Ectodermal cell (in vitro differentiated cells): ENCODE data around the gene FKBP3.

Experiments
- H3K27ac ChIP-seq: 2 replicates; pipeline ENCODE4 v1.7.0; 2013; ENCODE audit warnings: mild to moderate bottlenecking, low read depth, low read length; ENCODE audit not compliant: insufficient read depth, poor library complexity, severe bottlenecking
- H3K27me3 ChIP-seq: 2 replicates; pipeline ENCODE4 v1.7.0; 2013; ENCODE audit warnings: mild to moderate bottlenecking, low read length; ENCODE audit not compliant: insufficient read depth, control insufficient read depth, poor library complexity, severe bottlenecking
- H3K36me3 ChIP-seq: one replicate; pipeline ENCODE4 v1.7.0; 2013; ENCODE audit warnings: low read length; ENCODE audit not compliant: control insufficient read depth, insufficient read depth
- H3K4me1 ChIP-seq: one replicate; pipeline ENCODE4 v1.7.0; 2013; ENCODE audit warnings: low read length; ENCODE audit not compliant: control insufficient read depth, insufficient read depth
- H3K4me3 ChIP-seq: 2 replicates; pipeline ENCODE4 v1.7.0; 2013; ENCODE audit warnings: low read depth, low read length, control low read depth; ENCODE audit not compliant: insufficient read depth
- H3K9me3 ChIP-seq: 2 replicates; pipeline ENCODE4 v1.7.0; 2013; ENCODE audit warnings: mild to moderate bottlenecking, low read length, moderate library complexity; ENCODE audit not compliant: control insufficient read depth
- WGBS, 2 experiments: methylation state at CpG; one replicate each; pipeline ENCODE4 v1.1.7; 2013; ENCODE audit warnings: missing lambda C conversion rate in 2 of 2; 5-methylcytosine and 5-hydroxymethylcytosine counted together

FKBP3 gene

DNA sequence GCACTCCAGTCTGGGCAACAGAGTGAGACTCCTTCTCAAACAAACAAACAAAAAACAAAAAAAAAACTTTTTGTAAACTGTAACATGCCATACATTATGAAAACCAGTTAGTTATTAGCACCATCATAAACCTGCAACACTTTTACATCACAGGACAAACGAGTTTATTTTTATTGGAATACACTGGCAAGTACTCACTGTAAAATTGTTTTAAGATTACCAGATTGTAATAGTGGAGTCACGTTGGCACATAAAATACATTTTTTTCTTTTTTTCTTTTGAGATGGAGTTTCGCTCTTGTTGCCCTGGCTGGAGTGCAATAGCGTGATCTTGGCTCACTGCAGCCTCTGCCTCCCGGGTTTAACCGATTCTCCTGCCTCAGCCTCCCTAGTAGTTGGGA, 15.7 kb downstream of the FKBP3 start:
- Histone ChIP-seq H3K27me3 (no peaks in the 10 kb centered on the region), H3K36me3 (peaks cover 44% of the 10 kb centered on the region), H3K4me1 (no peaks in the 10 kb centered on the region), H3K4me3 (no peak overlapping the region), H3K9me3 (no peaks in the 10 kb centered on the region), H3K27ac (no peak overlapping the region)
- WGBS, 2 experiments, result 92% methylated on average over 6 of the region's 6 CpGs

DNA sequence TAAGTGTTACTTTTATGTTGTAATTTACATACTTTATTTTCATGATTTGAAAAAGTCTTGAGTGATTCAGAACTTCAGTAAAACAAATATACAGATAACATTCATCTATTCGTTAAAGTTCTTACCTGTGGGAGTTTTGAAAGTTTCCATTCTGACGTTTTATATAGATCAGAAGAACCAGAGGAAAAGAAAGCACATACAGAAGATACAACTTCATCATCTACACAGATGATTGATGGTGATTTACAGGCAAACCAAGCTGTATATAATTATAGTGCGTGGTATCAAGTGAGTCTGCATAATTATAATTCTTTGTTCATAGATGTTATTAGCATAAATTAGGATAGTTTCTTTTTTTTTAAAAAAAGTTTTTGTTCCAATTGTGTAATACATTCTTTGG, 20.0 kb downstream of the FKBP3 start:
- 100% methylated on average over 1 to 2 of the region's 3 CpGs for WGBS, 2 experiments
- peak overlapping the region; percentile 16 for H3K27ac ChIP-seq
- no peak overlapping the region for H3K4me3 ChIP-seq
- no peaks in the 10 kb centered on the region for H3K27me3 ChIP-seq
- no peaks in the 10 kb centered on the region for H3K4me1 ChIP-seq
- H3K36me3 ChIP-seq, result peaks cover 41% of the 10 kb centered on the region
- H3K9me3 ChIP-seq, result no peaks in the 10 kb centered on the region

DNA sequence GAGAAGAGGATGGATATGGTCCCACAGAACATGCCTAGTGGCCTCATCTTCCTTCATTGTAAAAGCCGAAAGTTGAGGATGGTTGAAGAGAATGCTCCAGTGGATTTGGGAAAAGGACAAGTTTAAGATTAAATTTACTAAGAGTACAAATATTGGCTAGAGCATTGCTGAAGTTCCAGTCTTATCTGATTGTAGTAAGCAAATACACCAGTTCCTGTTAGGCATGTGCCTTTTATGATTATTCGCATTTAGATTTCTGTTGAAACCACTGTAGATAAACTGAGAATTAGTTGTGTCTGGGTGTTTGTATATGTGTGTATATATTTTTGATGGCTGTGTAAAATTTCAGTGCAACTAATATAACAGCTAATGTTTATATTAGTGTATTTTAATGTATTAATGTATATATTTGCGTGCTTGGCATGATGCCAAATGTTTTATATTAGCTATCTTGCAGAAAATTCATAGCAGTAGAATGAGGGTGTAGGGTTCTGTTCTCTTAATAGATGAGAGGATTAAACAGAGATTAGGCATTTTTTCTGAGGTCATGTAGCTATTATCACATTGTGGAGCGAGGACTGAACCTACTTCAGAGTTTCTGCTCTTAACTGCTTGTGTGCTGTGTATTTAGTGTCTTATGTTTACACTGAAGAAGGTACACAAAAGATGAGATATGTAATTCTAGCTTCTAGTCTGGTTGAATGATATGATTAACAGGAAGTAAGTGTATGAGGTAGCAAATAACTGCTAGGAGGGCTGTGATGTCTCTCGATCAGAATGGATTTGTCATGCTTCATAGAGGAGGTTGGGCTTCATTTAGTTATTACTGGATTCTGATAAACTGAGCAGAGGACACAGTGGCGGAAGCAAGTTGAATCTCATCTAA, 21.1 kb downstream of the FKBP3 start:
- Histone ChIP-seq H3K27ac (no peak overlapping the region), H3K36me3 (peaks cover 34% of the 10 kb centered on the region)
- WGBS, 2 experiments, result 92 to 95% methylated on average over 6 of the region's 6 CpGs

DNA sequence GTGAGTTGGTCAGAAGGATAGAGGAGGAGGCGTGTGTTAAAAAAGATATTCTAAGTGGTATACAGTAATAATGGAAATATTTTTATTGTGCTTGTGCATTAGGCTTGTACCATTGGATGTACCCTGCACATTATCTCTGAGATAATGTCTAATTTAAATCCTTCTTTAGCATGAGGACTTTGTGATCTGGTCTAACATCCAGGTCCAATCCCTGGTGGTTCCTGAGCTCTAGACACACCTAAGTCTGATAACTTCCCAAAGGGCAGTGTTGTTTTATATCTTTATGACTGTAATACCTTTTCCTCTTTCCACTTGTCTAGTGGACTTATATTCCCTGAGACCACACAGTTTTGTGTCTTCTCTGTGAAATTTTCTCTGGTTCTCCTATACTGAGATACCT, 29.7 kb downstream of the FKBP3 start:
- no peak overlapping the region for H3K4me3 ChIP-seq
- no peaks in the 10 kb centered on the region for H3K27me3 ChIP-seq
- no peak overlapping the region for H3K27ac ChIP-seq
- H3K36me3 ChIP-seq, result peaks cover 25% of the 10 kb centered on the region
- WGBS, 2 experiments, result 96 to 97% methylated on average over 1 of the region's 1 CpG
- no peaks in the 10 kb centered on the region for H3K4me1 ChIP-seq
- no peaks in the 10 kb centered on the region for H3K9me3 ChIP-seq

More for the DNA sequence above, 21.1 kb downstream of the FKBP3 start:
- no peaks in the 10 kb centered on the region for H3K27me3 ChIP-seq
- H3K4me3 ChIP-seq, result no peak overlapping the region
- no peaks in the 10 kb centered on the region for H3K4me1 ChIP-seq
- no peaks in the 10 kb centered on the region for H3K9me3 ChIP-seq

DNA sequence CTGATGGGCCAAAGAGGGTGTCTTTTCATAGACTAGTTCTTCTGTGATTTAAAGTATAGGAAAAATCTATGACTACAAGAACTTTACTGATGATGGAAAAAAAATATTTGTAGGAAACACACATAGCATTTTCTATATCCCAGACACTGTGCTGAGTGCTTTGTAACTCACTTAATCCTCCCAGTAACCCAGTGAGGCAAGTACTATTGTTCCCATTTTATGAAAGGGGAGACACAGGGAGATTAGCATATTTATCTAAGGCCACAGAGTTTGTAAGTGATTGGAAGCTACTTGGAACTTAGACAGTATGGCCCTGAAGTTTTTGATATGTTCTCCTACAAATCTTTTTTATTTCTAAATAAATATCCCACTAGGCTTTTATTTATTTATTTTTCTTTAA, 30.5 kb downstream of the FKBP3 start:
- Histone ChIP-seq H3K9me3 (no peaks in the 10 kb centered on the region), H3K4me3 (no peak overlapping the region), H3K36me3 (peaks cover 22% of the 10 kb centered on the region), H3K4me1 (no peaks in the 10 kb centered on the region), H3K27me3 (no peaks in the 10 kb centered on the region), H3K27ac (no peak overlapping the region)

DNA sequence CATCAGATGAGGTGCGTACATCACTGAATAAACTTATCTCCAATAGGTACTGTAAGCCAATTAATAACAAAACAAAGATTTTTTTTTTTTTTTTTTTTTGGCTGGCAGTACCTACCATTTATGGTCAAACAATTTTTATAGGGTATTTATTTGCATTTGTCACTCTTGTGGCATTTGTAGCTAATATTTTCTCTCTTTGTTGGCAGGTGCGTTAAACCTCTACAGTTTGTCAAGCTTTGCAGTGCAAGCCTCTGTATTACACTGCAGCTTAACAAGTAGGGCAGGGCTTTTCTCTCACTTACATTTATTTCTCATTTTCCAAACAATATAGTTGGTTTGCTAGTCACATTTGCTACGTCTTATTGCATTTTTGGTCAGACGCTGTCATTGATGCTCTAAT, 38.1 kb downstream of the FKBP3 start:
- Histone ChIP-seq H3K36me3 (peaks cover 18% of the 10 kb centered on the region), H3K9me3 (no peaks in the 10 kb centered on the region), H3K27me3 (no peaks in the 10 kb centered on the region), H3K4me3 (no peak overlapping the region), H3K27ac (no peak overlapping the region), H3K4me1 (no peaks in the 10 kb centered on the region)
- 96 to 97% methylated on average over 4 of the region's 4 CpGs for WGBS, 2 experiments

DNA sequence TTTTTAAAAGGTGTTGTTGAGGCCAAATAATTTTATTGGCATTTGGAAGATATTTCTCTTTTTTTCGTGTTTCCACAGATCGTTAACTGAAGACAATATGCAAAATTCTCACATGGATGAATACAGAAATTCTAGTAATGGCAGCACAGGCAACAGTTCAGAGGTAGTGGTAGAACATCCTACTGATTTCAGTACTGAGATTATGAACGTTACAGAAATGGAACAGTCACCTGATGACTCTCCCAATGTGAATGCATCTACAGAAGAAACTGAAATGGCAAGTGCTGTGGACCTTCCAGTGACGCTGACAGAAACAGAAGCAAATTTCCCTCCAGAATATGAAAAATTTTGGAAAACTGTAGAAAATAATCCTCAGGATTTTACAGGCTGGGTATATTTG, 39.1 kb downstream of the FKBP3 start:
- Histone ChIP-seq H3K9me3 (no peaks in the 10 kb centered on the region), H3K27ac (no peak overlapping the region), H3K4me3 (no peak overlapping the region), H3K4me1 (no peaks in the 10 kb centered on the region), H3K27me3 (no peaks in the 10 kb centered on the region), H3K36me3 (peaks cover 18% of the 10 kb centered on the region)
- WGBS, 2 experiments, result 94 to 96% methylated on average over 4 of the region's 4 CpGs

DNA sequence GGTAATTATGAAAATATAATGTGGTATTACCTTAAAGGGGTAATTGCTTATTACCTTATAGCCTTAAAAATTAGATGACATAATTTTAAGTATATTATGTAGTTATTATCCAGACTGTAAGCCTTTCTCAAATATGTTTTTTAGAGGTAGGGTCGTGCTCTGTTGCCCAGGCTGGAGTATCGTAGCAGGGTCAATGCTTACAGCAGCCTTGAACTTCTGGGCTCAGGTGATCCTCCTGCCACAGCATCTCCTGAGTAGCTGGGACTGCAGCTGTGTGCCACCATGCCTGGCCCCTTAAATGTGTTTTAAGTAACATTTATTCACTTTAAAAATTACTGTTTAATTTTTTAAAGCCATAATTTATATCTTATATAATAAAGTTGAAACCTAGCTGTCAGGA, 40.0 kb downstream of the FKBP3 start:
- Histone ChIP-seq H3K4me1 (no peaks in the 10 kb centered on the region), H3K4me3 (no peak overlapping the region), H3K27me3 (no peaks in the 10 kb centered on the region), H3K36me3 (peaks cover 18% of the 10 kb centered on the region), H3K27ac (no peak overlapping the region), H3K9me3 (no peaks in the 10 kb centered on the region)
- 91 to 96% methylated on average over 2 of the region's 2 CpGs for WGBS, 2 experiments

DNA sequence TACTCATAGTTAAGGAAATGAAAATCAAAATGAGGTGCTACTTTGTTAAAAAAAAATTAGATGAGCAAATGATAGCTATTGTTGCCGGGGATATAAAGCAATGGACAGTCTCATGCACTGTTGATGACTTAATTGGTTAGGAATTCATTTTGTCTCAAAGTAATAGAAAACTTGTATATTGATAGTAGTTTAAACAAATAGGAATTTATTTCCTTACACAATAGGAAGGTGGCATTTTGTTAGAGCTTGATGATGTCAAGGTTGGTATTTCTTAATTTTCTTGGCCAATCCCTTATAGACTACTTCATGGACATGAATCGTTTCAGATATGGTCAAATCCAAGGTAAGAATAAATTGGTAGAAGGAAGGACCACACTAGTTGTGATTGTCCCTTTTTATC, 42.6 kb downstream of the FKBP3 start:
- Histone ChIP-seq H3K27me3 (no peaks in the 10 kb centered on the region), H3K36me3 (peaks cover 3% of the 10 kb centered on the region), H3K4me3 (no peak overlapping the region), H3K9me3 (no peaks in the 10 kb centered on the region), H3K4me1 (no peaks in the 10 kb centered on the region), H3K27ac (no peak overlapping the region)
- WGBS, 2 experiments, result 96 to 100% methylated on average over 2 of the region's 2 CpGs

DNA sequence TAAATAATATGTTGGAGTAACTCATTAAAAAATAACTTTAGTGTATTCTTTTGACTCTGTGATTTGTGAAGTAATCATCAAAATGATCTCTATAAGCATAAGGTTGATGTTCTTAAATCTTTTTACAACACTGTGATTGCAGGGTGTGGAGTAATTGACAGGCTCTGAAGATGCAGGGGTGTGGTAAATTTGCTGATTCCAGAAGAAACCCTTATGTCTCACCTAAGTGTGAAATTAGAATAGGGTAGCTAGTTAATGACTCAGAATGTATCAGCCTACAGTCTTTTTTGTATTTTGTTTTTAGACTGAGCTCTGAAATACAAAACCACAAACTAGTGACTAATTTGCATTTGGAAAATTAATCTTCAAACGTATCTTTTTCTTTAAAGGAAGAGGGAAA, 44.5 kb downstream of the FKBP3 start:
- Histone ChIP-seq H3K4me1 (no peaks in the 10 kb centered on the region), H3K27me3 (no peaks in the 10 kb centered on the region), H3K9me3 (no peaks in the 10 kb centered on the region), H3K4me3 (no peak overlapping the region), H3K36me3 (no peaks in the 10 kb centered on the region), H3K27ac (no peak overlapping the region)
- 86% methylated on average over 1 of the region's 1 CpG; no CpG with 5 or more reads in 1 of the 2 experiments for WGBS, 2 experiments
